Loucy (cell line): ENCODE data around the gene MAN1A2.

Experiments used
- H2AFZ ChIP-seq: fragments of 200-600 bp; sonication (generic); 2 replicates; pipeline ENCODE4 v1.6.0; 2016; ENCODE audit warnings: antibody characterized with exemption, mild to moderate bottlenecking, low read length, moderate library complexity
- H3F3A ChIP-seq: fragments of 200-600 bp; 2 replicates; pipeline ENCODE4 v1.6.0; 2016; ENCODE audit warnings: antibody characterized with exemption, low read depth, mild to moderate bottlenecking
- H3K27me3 ChIP-seq: fragments of 200-600 bp; sonication (generic); 2 replicates; pipeline ENCODE4 v1.6.1; 2014; ENCODE audit warnings: low read length, mild to moderate bottlenecking; ENCODE audit not compliant: insufficient read depth, poor library complexity, severe bottlenecking
- H3K36me3 ChIP-seq: fragments of 200-600 bp; sonication (generic); 2 replicates; pipeline ENCODE4 v1.6.1; 2016; ENCODE audit warnings: low read length; ENCODE audit not compliant: insufficient read depth
- H3K4me1 ChIP-seq: fragments of 200-600 bp; sonication (generic); 2 replicates; pipeline ENCODE4 v1.5.1; 2014; ENCODE audit warnings: low read length, mild to moderate bottlenecking; ENCODE audit not compliant: insufficient read depth, poor library complexity, severe bottlenecking
- H3K4me2 ChIP-seq: fragments of 200-600 bp; sonication (generic); 2 replicates; pipeline ENCODE4 v1.6.0; 2014; ENCODE audit warnings: antibody characterized with exemption, low read length, low read depth, mild to moderate bottlenecking; ENCODE audit not compliant: poor library complexity, severe bottlenecking
- H3K4me3 ChIP-seq: fragments of 200-600 bp; sonication (generic); 2 replicates; pipeline ENCODE4 v1.5.1; 2014; ENCODE audit warnings: low read length, mild to moderate bottlenecking, mixed read lengths; ENCODE audit not compliant: poor library complexity, severe bottlenecking
- H3K79me2 ChIP-seq: fragments of 200-600 bp; sonication (generic); 2 replicates; pipeline ENCODE4 v1.6.1; 2014; ENCODE audit warnings: low read length; ENCODE audit not compliant: insufficient read depth
- H3K9ac ChIP-seq: fragments of 200-600 bp; sonication (generic); 2 replicates; pipeline ENCODE4 v1.6.0; 2014; ENCODE audit warnings: mild to moderate bottlenecking, low read depth, low read length, moderate library complexity; ENCODE audit not compliant: poor library complexity, severe bottlenecking
- H3K9me2 ChIP-seq: fragments of 200-600 bp; sonication (generic); replicated peaks from 2 replicates; pipeline ENCODE4 v1.6.1; 2016; ENCODE audit warnings: low read depth, low read length, mixed read lengths
- H3K9me3 ChIP-seq: fragments of 200-600 bp; sonication (generic); 2 replicates; pipeline ENCODE4 v1.6.1; 2014; ENCODE audit warnings: mild to moderate bottlenecking, antibody characterized with exemption, low read length, low read depth; ENCODE audit not compliant: insufficient read depth
- H4K20me1 ChIP-seq: fragments of 200-600 bp; sonication (generic); 2 replicates; pipeline ENCODE4 v1.6.0; 2014; ENCODE audit warnings: antibody characterized with exemption, low read length, mild to moderate bottlenecking; ENCODE audit not compliant: insufficient read depth, poor library complexity, severe bottlenecking
- CTCF ChIP-seq: fragments of 200-600 bp; sonication (generic); conservative IDR thresholded peaks from 2 replicates; pipeline ENCODE4 v1.5.1; 2014; ENCODE audit warnings: mild to moderate bottlenecking, antibody characterized with exemption, low read length
- EZH2phosphoT487 ChIP-seq: fragments of 200-600 bp; IDR thresholded peaks from 2 replicates; pipeline ENCODE4 v1.6.1; 2018; ENCODE audit warnings: antibody characterized with exemption, mild to moderate bottlenecking, moderate library complexity, borderline replicate concordance

Gene MAN1A2

DNA sequence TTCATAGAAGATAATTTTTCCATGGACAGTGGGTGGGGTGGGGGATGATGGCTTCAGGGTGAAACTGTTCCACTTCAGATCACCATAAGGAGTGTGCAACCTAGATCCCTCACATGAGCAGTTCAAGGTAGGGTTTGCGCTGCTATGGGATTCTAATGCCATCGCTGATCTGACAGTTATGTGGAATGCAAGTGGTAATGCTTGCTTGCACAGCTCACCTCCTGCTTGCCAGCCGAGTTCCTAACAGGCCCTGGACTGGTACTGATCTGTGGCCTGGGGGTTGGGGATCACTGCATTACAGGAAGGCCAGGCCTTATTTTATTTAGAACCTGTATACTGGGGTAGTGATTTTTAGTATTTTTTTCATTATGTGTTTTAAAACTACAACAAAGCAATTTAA lies 22.0 kb downstream of the MAN1A2 start:
- peaks cover 78% of the 10 kb centered on the region for H3K4me1 ChIP-seq
- H3K9me3 ChIP-seq: peaks cover 1% of the 10 kb centered on the region; the same call in 1 of the 2 replicates
- H3F3A ChIP-seq: peaks cover 10% of the 10 kb centered on the region
- peak overlapping the region; percentile 54 for H3K9ac ChIP-seq
- no peaks in the 10 kb centered on the region for H3K36me3 ChIP-seq
- TF ChIP-seq CTCF (no peak), EZH2phosphoT487 (no peak)
- no peaks in the 10 kb centered on the region for H3K27me3 ChIP-seq
- peak overlapping the region; percentile 61 for H3K4me3 ChIP-seq
- H2AFZ ChIP-seq: no peak overlapping the region
- H3K9me2 ChIP-seq: no peaks in the 10 kb centered on the region
- no peaks in the 10 kb centered on the region for H4K20me1 ChIP-seq
- peak overlapping the region; percentile 80 for H3K4me2 ChIP-seq
- H3K79me2 ChIP-seq: peaks cover 88% of the 10 kb centered on the region

DNA sequence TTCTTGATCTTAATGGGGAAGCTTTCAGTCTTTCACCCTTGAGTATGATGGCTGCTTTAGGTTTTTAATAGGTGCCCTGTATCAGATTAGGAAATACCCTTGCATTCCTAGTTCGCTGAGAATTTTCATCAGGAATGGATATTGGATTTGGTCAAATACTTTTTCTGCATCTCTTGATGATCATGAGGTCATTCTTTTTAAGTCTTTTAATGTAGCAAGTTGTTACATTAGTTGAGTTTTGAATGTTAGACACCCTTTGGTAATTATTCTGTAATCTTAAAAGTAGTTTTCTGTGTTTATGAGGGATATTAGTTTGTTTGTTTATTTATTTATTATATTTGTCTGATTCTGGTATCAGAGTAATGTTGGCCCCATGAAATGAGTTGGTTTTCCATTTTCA lies 22.5 kb downstream of the MAN1A2 start:
- Histone ChIP-seq H3K36me3 (no peaks in the 10 kb centered on the region), H2AFZ (no peak overlapping the region), H3F3A (peaks cover 10% of the 10 kb centered on the region), H4K20me1 (no peaks in the 10 kb centered on the region), H3K9me2 (no peaks in the 10 kb centered on the region), H3K4me3 (no peak overlapping the region), H3K9ac (peak overlapping the region; percentile 54), H3K4me1 (peaks cover 81% of the 10 kb centered on the region), H3K27me3 (no peaks in the 10 kb centered on the region), H3K4me2 (peak overlapping the region; percentile 80), H3K79me2 (peaks cover 88% of the 10 kb centered on the region), H3K9me3 (no peaks in the 10 kb centered on the region)
- no peak for TF ChIP-seq CTCF
- TF ChIP-seq EZH2phosphoT487: no peak

- Histone ChIP-seq H3K36me3 (no peaks in the 10 kb centered on the region), H3K4me1 (peaks cover 55% of the 10 kb centered on the region), H3K9ac (no peak overlapping the region), H3K9me3 (no peaks in the 10 kb centered on the region), H3K4me2 (no peak overlapping the region), H4K20me1 (no peaks in the 10 kb centered on the region), H3K79me2 (peaks cover 85% of the 10 kb centered on the region), H3F3A (peaks cover 10% of the 10 kb centered on the region), H3K9me2 (no peaks in the 10 kb centered on the region), H2AFZ (no peak overlapping the region), H3K27me3 (no peaks in the 10 kb centered on the region), H3K4me3 (no peak overlapping the region)
- TF ChIP-seq EZH2phosphoT487 (no peak), CTCF (no peak)
Measured at GRCh38 chr1:117392771-117393170, 25.5 kb downstream of the MAN1A2 start.
